GM23338 (cell line): ENCODE data around the gene SPEF1.

Experiments
- EZH2 ChIP-seq: fragments of 200-600 bp; sonication (generic); IDR thresholded peaks from one replicate; pipeline ENCODE4 v1.8.0; 2017; ENCODE audit warnings: antibody characterized with exemption, mild to moderate bottlenecking, low read depth; ENCODE audit not compliant: unreplicated experiment
- EZH2phosphoT487 ChIP-seq: fragments of 200-600 bp; sonication (generic); IDR thresholded peaks from one replicate; pipeline ENCODE4 v1.8.1; 2018; ENCODE audit warnings: antibody characterized with exemption; ENCODE audit not compliant: unreplicated experiment
- JUNB ChIP-seq: IDR thresholded peaks from one replicate; pipeline ENCODE4 v1.6.1; 2016; ENCODE audit warnings: antibody characterized with exemption; ENCODE audit not compliant: unreplicated experiment
- POLR2AphosphoS5 ChIP-seq: IDR thresholded peaks from 2 replicates; pipeline ENCODE4 v1.6.1; 2016; ENCODE audit warnings: antibody characterized with exemption, low read depth
- REST ChIP-seq: IDR thresholded peaks from one replicate; pipeline ENCODE4 v1.6.1; 2018; ENCODE audit warnings: antibody characterized with exemption; ENCODE audit not compliant: unreplicated experiment
- ZNF114 ChIP-seq: fragments of 250-450 bp; sonication (Bioruptor Pico); IDR thresholded peaks from 2 replicates; pipeline ENCODE4 v1.5.0; 2020; ENCODE audit warnings: mild to moderate bottlenecking, moderate library complexity
- ZNF331 ChIP-seq: fragments of 250-450 bp; sonication (Bioruptor Pico); IDR thresholded peaks from 2 replicates; pipeline ENCODE4 v1.5.0; 2020; ENCODE audit warnings: low read depth, mild to moderate bottlenecking, moderate library complexity
- ZNF462 ChIP-seq: fragments of 250-450 bp; sonication (Bioruptor Pico); IDR thresholded peaks from 2 replicates; pipeline ENCODE4 v1.5.0; 2020; ENCODE audit warnings: mild to moderate bottlenecking, moderate library complexity
- TF ChIP-seq, protein P1 (sequence below), 2 experiments: fragments of 200-600 bp in 1 of 2; sonication (generic) in 1 of 2; conservative IDR thresholded peaks; 2 replicates each; pipeline versions ENCODE4 v1.5.1 to v1.6.1; 2016 to 2017; ENCODE audit warnings: antibody characterized with exemption in 2 of 2, low read depth in 2 of 2, mild to moderate bottlenecking in 2 of 2, moderate library complexity in 1 of 2

DNA sequence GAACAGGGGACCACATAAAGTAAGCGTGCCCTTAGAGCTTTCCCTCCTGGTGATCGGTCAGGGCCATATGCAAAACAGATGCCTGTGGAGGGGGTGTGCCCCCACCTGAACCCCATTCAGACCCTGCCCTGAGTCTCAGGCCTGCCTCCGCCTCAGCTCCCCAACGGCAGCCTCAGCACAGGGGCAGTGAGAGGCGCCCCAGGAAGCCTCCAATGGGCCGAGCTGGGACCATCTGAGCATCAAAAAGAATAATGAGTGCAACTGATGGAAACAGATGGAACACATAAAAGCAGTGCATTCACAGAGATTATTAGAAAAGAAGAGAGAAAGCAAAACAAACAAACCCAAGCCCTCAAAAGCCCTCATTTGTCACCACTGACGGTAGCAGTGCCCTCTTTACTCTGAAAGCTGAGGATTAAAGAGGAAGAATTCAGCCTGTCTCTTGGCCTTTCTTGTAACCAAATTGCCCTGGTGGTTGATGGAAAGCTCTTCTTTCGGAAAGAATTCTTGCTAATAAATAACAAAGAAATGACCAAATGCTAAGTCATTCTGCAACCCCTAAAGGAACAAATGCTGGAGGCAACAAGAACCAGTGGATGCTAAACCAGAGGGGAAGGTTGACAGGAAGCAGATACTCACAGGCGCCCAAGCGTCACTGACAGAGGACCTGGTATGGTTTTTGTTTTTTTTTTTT is 20.4 kb downstream of the SPEF1 start:
- TF ChIP-seq, protein P1, sequence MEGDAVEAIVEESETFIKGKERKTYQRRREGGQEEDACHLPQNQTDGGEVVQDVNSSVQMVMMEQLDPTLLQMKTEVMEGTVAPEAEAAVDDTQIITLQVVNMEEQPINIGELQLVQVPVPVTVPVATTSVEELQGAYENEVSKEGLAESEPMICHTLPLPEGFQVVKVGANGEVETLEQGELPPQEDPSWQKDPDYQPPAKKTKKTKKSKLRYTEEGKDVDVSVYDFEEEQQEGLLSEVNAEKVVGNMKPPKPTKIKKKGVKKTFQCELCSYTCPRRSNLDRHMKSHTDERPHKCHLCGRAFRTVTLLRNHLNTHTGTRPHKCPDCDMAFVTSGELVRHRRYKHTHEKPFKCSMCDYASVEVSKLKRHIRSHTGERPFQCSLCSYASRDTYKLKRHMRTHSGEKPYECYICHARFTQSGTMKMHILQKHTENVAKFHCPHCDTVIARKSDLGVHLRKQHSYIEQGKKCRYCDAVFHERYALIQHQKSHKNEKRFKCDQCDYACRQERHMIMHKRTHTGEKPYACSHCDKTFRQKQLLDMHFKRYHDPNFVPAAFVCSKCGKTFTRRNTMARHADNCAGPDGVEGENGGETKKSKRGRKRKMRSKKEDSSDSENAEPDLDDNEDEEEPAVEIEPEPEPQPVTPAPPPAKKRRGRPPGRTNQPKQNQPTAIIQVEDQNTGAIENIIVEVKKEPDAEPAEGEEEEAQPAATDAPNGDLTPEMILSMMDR (conservative IDR thresholded peaks at IDR 0.05; ENCODE audit: low read depth in 2 of 2), result no peak
- no peak for TF ChIP-seq REST
- TF ChIP-seq ZNF114 (CRISPR knock-in tag), result no peak
- no peak for TF ChIP-seq EZH2
- no peak for TF ChIP-seq JUNB
- TF ChIP-seq EZH2phosphoT487, result no peak
- no peak for TF ChIP-seq POLR2AphosphoS5
- no peak for TF ChIP-seq ZNF331 (CRISPR knock-in tag)
- TF ChIP-seq ZNF462, result no peak
